HG03064 (cell line): ENCODE data around the gene DGCR6L.
"Not testable (repeated sequence)": the region's sequence is repeated elsewhere in the genome, so short reads cannot be mapped to it uniquely, and the experiment has no call there.

Experiments used
- ATAC-seq: cut with Tn5 transposase; IDR thresholded peaks from one replicate; pipeline ENCODE4 v1.9.1; 2021; ENCODE audit warnings: low read depth; ENCODE audit not compliant: unreplicated experiment

The DGCR6L gene

GRCh38 chr22:20295262-20296064 is 24.4 kb downstream of the DGCR6L start:
- ATAC-seq, result no peak

GRCh38 chr22:20292673-20293232 is 27.1 kb downstream of the DGCR6L start:
- ATAC-seq, result no peak

GRCh38 chr22:20292108-20292507 is 27.8 kb downstream of the DGCR6L start:
- ATAC-seq, result no peak

- no peak for ATAC-seq
Observed at GRCh38 chr22:20291604-20292063, 28.2 kb downstream of the DGCR6L start.

- no peak for ATAC-seq
Observed at GRCh38 chr22:20291249-20291586, 28.6 kb downstream of the DGCR6L start.

GRCh38 chr22:20290578-20291248 is 29.1 kb downstream of the DGCR6L start:
- no peak for ATAC-seq

GRCh38 chr22:20290045-20290392 is 29.8 kb downstream of the DGCR6L start:
- ATAC-seq, result no peak

- not testable (repeated sequence) for ATAC-seq
Observed at GRCh38 chr22:20289182-20290044, 30.4 kb downstream of the DGCR6L start.

GRCh38 chr22:20286784-20287423 is 33.0 kb downstream of the DGCR6L start:
- ATAC-seq, result not testable (repeated sequence)

GRCh38 chr22:20286312-20286660 is 33.6 kb downstream of the DGCR6L start:
- ATAC-seq, result not testable (repeated sequence)

GRCh38 chr22:20285473-20286311 is 34.2 kb downstream of the DGCR6L start:
- not testable (repeated sequence) for ATAC-seq

- ATAC-seq, result no peak
Observed at GRCh38 chr22:20284471-20285086, 35.3 kb downstream of the DGCR6L start.

- ATAC-seq, result no peak
Observed at GRCh38 chr22:20283674-20284066, 36.2 kb downstream of the DGCR6L start.

- ATAC-seq, result no peak
Observed at GRCh38 chr22:20282901-20283673, 36.8 kb downstream of the DGCR6L start.

- no peak for ATAC-seq
Observed at GRCh38 chr22:20281891-20282290, 38.0 kb downstream of the DGCR6L start.

GRCh38 chr22:20281473-20281872 is 38.4 kb downstream of the DGCR6L start:
- ATAC-seq, result not testable (repeated sequence)

GRCh38 chr22:20280866-20281265 is 39.0 kb downstream of the DGCR6L start:
- no peak for ATAC-seq

- ATAC-seq, result not testable (repeated sequence)
Observed at GRCh38 chr22:20280163-20280562, 39.7 kb downstream of the DGCR6L start.
